GM12801 (cell line): Measurements from ENCODE around the gene OPN1SW.

ENCODE experiments used
- CTCF ChIP-seq: IDR thresholded peaks from one replicate; pipeline ENCODE4 v1.5.1; 2011; ENCODE audit warnings: control low read depth; ENCODE audit not compliant: insufficient read length; ENCODE audit errors: extremely low read depth

The OPN1SW gene

GRCh38 chr7:128724743-128725142 is 50.9 kb downstream of the OPN1SW start:
- TF ChIP-seq CTCF = no peak
